SU-DHL-6 (cell line): ENCODE data around the gene NTSR1.

Experiments used
- EZH2phosphoT487 ChIP-seq: fragments of 200-600 bp; sonication (generic), shearing (Covaris generic); conservative IDR thresholded peaks from 2 replicates; pipeline ENCODE4 v1.6.1; 2018; ENCODE audit warnings: mild to moderate bottlenecking, antibody characterized with exemption, low read length, moderate library complexity, mixed read lengths
- TF ChIP-seq, protein P1 (sequence below): fragments of 200-600 bp; sonication (generic); IDR thresholded peaks from one replicate; pipeline ENCODE4 v1.5.1; 2017; ENCODE audit warnings: antibody characterized with exemption, mild to moderate bottlenecking, low read length, moderate library complexity; ENCODE audit not compliant: insufficient read depth, poor library complexity, severe bottlenecking

- TF ChIP-seq, protein P1, sequence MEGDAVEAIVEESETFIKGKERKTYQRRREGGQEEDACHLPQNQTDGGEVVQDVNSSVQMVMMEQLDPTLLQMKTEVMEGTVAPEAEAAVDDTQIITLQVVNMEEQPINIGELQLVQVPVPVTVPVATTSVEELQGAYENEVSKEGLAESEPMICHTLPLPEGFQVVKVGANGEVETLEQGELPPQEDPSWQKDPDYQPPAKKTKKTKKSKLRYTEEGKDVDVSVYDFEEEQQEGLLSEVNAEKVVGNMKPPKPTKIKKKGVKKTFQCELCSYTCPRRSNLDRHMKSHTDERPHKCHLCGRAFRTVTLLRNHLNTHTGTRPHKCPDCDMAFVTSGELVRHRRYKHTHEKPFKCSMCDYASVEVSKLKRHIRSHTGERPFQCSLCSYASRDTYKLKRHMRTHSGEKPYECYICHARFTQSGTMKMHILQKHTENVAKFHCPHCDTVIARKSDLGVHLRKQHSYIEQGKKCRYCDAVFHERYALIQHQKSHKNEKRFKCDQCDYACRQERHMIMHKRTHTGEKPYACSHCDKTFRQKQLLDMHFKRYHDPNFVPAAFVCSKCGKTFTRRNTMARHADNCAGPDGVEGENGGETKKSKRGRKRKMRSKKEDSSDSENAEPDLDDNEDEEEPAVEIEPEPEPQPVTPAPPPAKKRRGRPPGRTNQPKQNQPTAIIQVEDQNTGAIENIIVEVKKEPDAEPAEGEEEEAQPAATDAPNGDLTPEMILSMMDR: no peak
- TF ChIP-seq EZH2phosphoT487: no peak
These were observed 19.6 kb downstream of the NTSR1 start for GRCh38 chr20:62728028-62728780.
